ENCODE results near the gene ARHGAP45. TPM values are rescaled to one million over a fixed set of nuclear protein-coding genes. Genes with fewer than 3 reads are reported as not detected.

ARHGAP45 gene
- total and polyA plus RNA-seq, 7 experiments from 2014 or later: 305 to 1,030 (median 779) TPM

GRCh38 chr19:1025960-1026782 is 40.8 kb upstream of the ARHGAP45 start, which contains the start of gene CNN2:
Gene CNN2, plus strand, starts transcription at chr19:1026608. Its CDS starts 54 bp downstream, at chr19:1026662.
- peaks cover 0 to 7% (median 0%) of the 10 kb centered on the region in 5 donors for H3K27me3 Mint-ChIP-seq
- POLR2A ChIA-PET: interaction anchor here (0.6 to 18.2 kb wide), 16 partner anchors 10 to 243 kb away, joined by 3 to 495 read pairs (median 4); partner anchors contain the start of genes ABCA7, ARHGAP45, CIRBP and WDR18
- peaks cover 0 to 43% (median 26%) of the 10 kb centered on the region in 7 donors for H3K4me1 Mint-ChIP-seq
- peak in 8 of 9 donors; percentile 49 to 85 (median 58) for DNase-seq
- peak within 1 kb of the TSS; percentile 93 to 99 (median 97) for H3K4me3 Mint-ChIP-seq
- peak within 1 kb of the TSS; percentile 99 for H3K4me3 ChIP-seq (ENCODE audit: low read length)
- peak; percentile 49 for ATAC-seq
- H3K36me3 Mint-ChIP-seq: peaks cover 0 to 11% (median 9%) of the 10 kb centered on the region in 5 donors
- H3K27ac Mint-ChIP-seq: peak within 1 kb of the TSS; percentile 88 to 98 (median 94)
- peaks cover 21 to 31% of the 10 kb centered on the region in 2 donors for H3K4me1 ChIP-seq (ENCODE audit: control insufficient read depth in 2 of 2, insufficient read depth in 2 of 2, low read length in 2 of 2)
- H3K27ac ChIP-seq (ENCODE audit: low read depth, low read length): peak within 1 kb of the TSS; percentile 85
- H3K9me3 ChIP-seq (ENCODE audit: control insufficient read depth in 2 of 3, low read length in 3 of 3): no peaks in the 10 kb centered on the region
- H3K36me3 ChIP-seq (ENCODE audit: control insufficient read depth in 2 of 3, insufficient read depth in 3 of 3, low read length in 3 of 3): peaks cover 0 to 16% (median 7%) of the 10 kb centered on the region in 3 experiments
- H3K27me3 ChIP-seq (ENCODE audit: control insufficient read depth in 2 of 2, insufficient read depth in 2 of 2, low read length in 2 of 2): no peaks in the 10 kb centered on the region
- CTCF ChIA-PET: interaction anchor here (1.2 to 1.4 kb wide), 2 partner anchors 12 to 14 kb away, joined by 5 to 6 read pairs; partner anchors contain the start of gene ABCA7
- intact Hi-C loops (cut with micrococcal nuclease): loop anchor here (5.0 to 10.0 kb wide), 2 partner anchors 41 to 379 kb away; partner anchors contain the start of genes ARHGAP45 (in 1 of the 2), DAZAP1 (in 1 of the 2) and GAMT (in 1 of the 2)
- peaks cover 0 to 11% (median 0%) of the 10 kb centered on the region in 11 donors for H3K9me3 Mint-ChIP-seq

DNA sequence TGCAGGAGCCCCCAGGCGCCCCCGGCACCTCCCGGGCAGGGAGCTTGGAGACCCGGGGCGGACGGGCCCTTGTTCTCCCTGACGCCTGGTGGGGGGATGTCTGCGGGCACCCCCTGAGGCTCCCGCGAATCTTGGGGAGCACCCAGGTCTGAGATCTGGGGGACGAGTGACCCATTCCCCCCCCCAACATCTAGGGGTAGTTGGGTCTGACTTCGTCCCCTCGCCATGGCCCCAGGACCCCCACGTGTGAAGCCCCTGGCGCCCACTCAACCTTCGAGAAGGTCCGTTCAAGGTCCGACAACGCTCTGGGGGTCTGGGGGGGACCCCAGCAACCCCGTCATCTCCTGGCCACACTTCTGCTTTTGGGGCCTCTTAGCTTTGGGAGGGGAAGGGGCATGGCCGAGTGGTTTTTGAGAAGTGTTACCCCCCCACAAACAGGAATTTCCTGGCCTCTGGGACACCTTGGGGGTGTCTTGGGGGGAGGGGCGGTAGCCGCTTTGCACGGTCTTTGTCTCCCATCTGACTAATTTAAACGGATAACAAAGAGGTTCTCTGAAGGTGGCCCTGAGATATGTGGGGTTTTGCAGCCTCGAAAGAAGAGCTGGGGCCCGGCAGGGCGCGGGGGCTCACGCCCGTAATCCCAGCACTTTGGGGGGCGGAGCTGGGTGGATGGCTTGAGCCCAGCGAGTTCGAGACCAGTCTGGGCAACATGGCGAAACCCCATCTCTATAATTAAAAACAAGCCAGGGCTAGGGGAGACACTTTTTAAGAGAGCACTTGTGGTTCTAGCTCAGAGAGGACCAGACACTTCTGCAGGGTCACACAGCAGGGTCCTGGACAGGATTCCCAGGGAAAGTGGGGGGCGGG is 40.0 kb upstream of the ARHGAP45 start:
- CTCF ChIA-PET: interaction anchor here (1.4 to 2.4 kb wide), 2 partner anchors 13 kb away, joined by 5 to 13 read pairs; partner anchors contain the start of gene ABCA7
- Mint-ChIP-seq H3K36me3 (peaks cover 0 to 11% (median 5%) of the 10 kb centered on the region in 5 donors), H3K27me3 (peaks cover 0 to 2% (median 0%) of the 10 kb centered on the region in 5 donors), H3K27ac (peak overlapping the region; percentile 88 to 98 (median 94)), H3K4me3 (peak overlapping the region; percentile 93 to 99 (median 97)), H3K9me3 (peaks cover 0 to 5% (median 0%) of the 10 kb centered on the region in 11 donors), H3K4me1 (peaks cover under 1 to 36% (median 22%) of the 10 kb centered on the region in 7 donors)
- Histone ChIP-seq H3K9me3 (ENCODE audit: control insufficient read depth in 2 of 3, low read length in 3 of 3) (no peaks in the 10 kb centered on the region), H3K27ac (ENCODE audit: low read depth, low read length) (peak overlapping the region; percentile 85), H3K27me3 (ENCODE audit: control insufficient read depth in 2 of 2, insufficient read depth in 2 of 2, low read length in 2 of 2) (no peaks in the 10 kb centered on the region), H3K36me3 (ENCODE audit: control insufficient read depth in 2 of 3, insufficient read depth in 3 of 3, low read length in 3 of 3) (peaks cover under 1 to 21% (median 7%) of the 10 kb centered on the region in 3 experiments), H3K4me1 (ENCODE audit: control insufficient read depth in 2 of 2, insufficient read depth in 2 of 2, low read length in 2 of 2) (peaks cover 24 to 27% of the 10 kb centered on the region in 2 donors), H3K4me3 (ENCODE audit: low read length) (peak overlapping the region; percentile 99)
- POLR2A ChIA-PET: interaction anchor here (0.6 to 18.2 kb wide), 21 partner anchors 10 to 242 kb away, joined by 3 to 495 read pairs (median 5); partner anchors contain the start of genes ABCA7, ARHGAP45, CIRBP and WDR18
- peak in 5 of 9 donors; percentile 37 to 49 (median 41) for DNase-seq
- no peak for ATAC-seq
- intact Hi-C loops (cut with micrococcal nuclease): loop anchor here (5.0 to 10.0 kb wide), 2 partner anchors 40 to 378 kb away; partner anchors contain the start of genes ARHGAP45 (in 1 of the 2), DAZAP1 (in 1 of the 2) and GAMT (in 1 of the 2)

- DNase-seq: no peak
- Histone ChIP-seq H3K36me3 (ENCODE audit: control insufficient read depth in 2 of 3, insufficient read depth in 3 of 3, low read length in 3 of 3) (peaks cover 7 to 27% (median 13%) of the 10 kb centered on the region in 3 experiments), H3K27me3 (ENCODE audit: control insufficient read depth in 2 of 2, insufficient read depth in 2 of 2, low read length in 2 of 2) (no peaks in the 10 kb centered on the region), H3K4me3 (ENCODE audit: low read length) (peak overlapping the region; percentile 99), H3K4me1 (ENCODE audit: control insufficient read depth in 2 of 2, insufficient read depth in 2 of 2, low read length in 2 of 2) (peaks cover 30 to 31% of the 10 kb centered on the region in 2 donors), H3K9me3 (ENCODE audit: control insufficient read depth in 2 of 3, low read length in 3 of 3) (no peaks in the 10 kb centered on the region), H3K27ac (ENCODE audit: low read depth, low read length) (peak overlapping the region; percentile 85)
- POLR2A ChIA-PET: interaction anchor here (0.6 to 18.2 kb wide), 16 partner anchors 10 to 242 kb away, joined by 3 to 495 read pairs (median 7); partner anchors contain the start of genes ABCA7, ARHGAP45, CIRBP and WDR18
- CTCF ChIA-PET: interaction anchor here (2.4 to 2.9 kb wide), 2 partner anchors 13 to 48 kb away, joined by 10 to 13 read pairs; partner anchors contain the start of gene ABCA7
- no peak for ATAC-seq
- intact Hi-C loops (cut with micrococcal nuclease): loop anchor here (1.0 to 10.0 kb wide), 3 partner anchors 13 to 377 kb away; partner anchors contain the start of genes ABCA7 (in 2 of the 2), ARHGAP45 (in 1 of the 2), DAZAP1 (in 1 of the 2) and GAMT (in 1 of the 2)
- Mint-ChIP-seq H3K4me3 (peak overlapping the region; percentile 93 to 99 (median 97)), H3K27ac (peak overlapping the region; percentile 83 to 98 (median 94)), H3K36me3 (peaks cover 0 to 17% (median 5%) of the 10 kb centered on the region in 5 donors), H3K27me3 (peaks cover 0 to 2% (median 0%) of the 10 kb centered on the region in 5 donors), H3K4me1 (peaks cover 6 to 42% (median 28%) of the 10 kb centered on the region in 7 donors), H3K9me3 (peaks cover 0 to 5% (median 0%) of the 10 kb centered on the region in 11 donors)
Measured at GRCh38 chr19:1027650-1028061, 39.3 kb upstream of the ARHGAP45 start.

GRCh38 chr19:1028062-1028926 is 38.7 kb upstream of the ARHGAP45 start:
- Histone ChIP-seq H3K4me3 (ENCODE audit: low read length) (peak overlapping the region; percentile 99), H3K9me3 (ENCODE audit: control insufficient read depth in 2 of 3, low read length in 3 of 3) (no peaks in the 10 kb centered on the region), H3K36me3 (ENCODE audit: control insufficient read depth in 2 of 3, insufficient read depth in 3 of 3, low read length in 3 of 3) (peaks cover 12 to 33% (median 14%) of the 10 kb centered on the region in 3 experiments), H3K4me1 (ENCODE audit: control insufficient read depth in 2 of 2, insufficient read depth in 2 of 2, low read length in 2 of 2) (peaks cover 30 to 35% of the 10 kb centered on the region in 2 donors), H3K27ac (ENCODE audit: low read depth, low read length) (peak overlapping the region; percentile 85), H3K27me3 (ENCODE audit: control insufficient read depth in 2 of 2, insufficient read depth in 2 of 2, low read length in 2 of 2) (no peaks in the 10 kb centered on the region)
- peaks cover 6 to 49% (median 34%) of the 10 kb centered on the region in 7 donors for H3K4me1 Mint-ChIP-seq
- H3K27me3 Mint-ChIP-seq: peaks cover 0 to 2% (median 0%) of the 10 kb centered on the region in 5 donors
- peak; percentile 46 for ATAC-seq
- H3K36me3 Mint-ChIP-seq: peaks cover 0 to 20% (median 5%) of the 10 kb centered on the region in 5 donors
- DNase-seq: peak in 8 of 9 donors; percentile 64 to 77 (median 74)
- intact Hi-C loops (cut with micrococcal nuclease): loop anchor here (1.0 to 10.0 kb wide), 3 partner anchors 12 to 377 kb away; partner anchors contain the start of genes ABCA7 (in 2 of the 2), ARHGAP45 (in 1 of the 2), DAZAP1 (in 1 of the 2) and GAMT (in 1 of the 2)
- ChIA-PET POLR2A (interaction anchor here (0.7 to 18.2 kb wide), 17 partner anchors 8 to 241 kb away, joined by 3 to 495 read pairs (median 7); partner anchors contain the start of genes ABCA7, ARHGAP45, CIRBP and RNU6-2), CTCF (interaction anchor here (0.8 to 2.9 kb wide), 3 partner anchors 12 to 151 kb away, joined by 3 to 13 read pairs (median 10); partner anchors contain the start of gene ABCA7)
- peaks cover 0 to 5% (median 0%) of the 10 kb centered on the region in 11 donors for H3K9me3 Mint-ChIP-seq
- H3K4me3 Mint-ChIP-seq: peak overlapping the region; percentile 87 to 99 (median 96)
- H3K27ac Mint-ChIP-seq: peak overlapping the region; percentile 83 to 96 (median 92)

All from naive thymus-derived CD4-positive, alpha-beta T cell (primary cell).